Gastroesophageal sphincter (tissue), 3 donors: ENCODE results near the gene SHC4.

Experiments used
- CTCF ChIP-seq, 4 experiments: fragments of 200-600 bp in 2 of 4; fragments of 450-650 bp in 2 of 4; sonication (generic) in 1 of 4; IDR thresholded peaks; one replicate each; pipeline ENCODE4 v1.5.1; 2017 to 2019; ENCODE audit warnings: antibody characterized with exemption in 4 of 4, mild to moderate bottlenecking in 2 of 4, moderate library complexity in 2 of 4
- POLR2A ChIP-seq, 2 donors: fragments of 450-650 bp; IDR thresholded peaks; one replicate each; pipeline ENCODE4 v1.6.1; 2017; ENCODE audit warnings: antibody characterized with exemption in 2 of 2, mild to moderate bottlenecking in 2 of 2, moderate library complexity in 1 of 2

- TF ChIP-seq CTCF (IDR thresholded peaks at IDR 0.05) (no peak), POLR2A (IDR thresholded peaks at IDR 0.05) (no peak)
Measured at GRCh38 chr15:48914717-48915116, 49.0 kb downstream of the SHC4 start.
